LoVo (cell line): ENCODE measurements around the gene SLC2A13.

Experiments used
- DNase-seq: peaks from one replicate; pipeline ENCODE4 v3.0.0-alpha.2; 2016; ENCODE audit warnings: low spot score

The SLC2A13 gene

GRCh38 chr12:39990122-39991101, 115.5 kb downstream of the SLC2A13 start:
- peak; percentile 42 for DNase-seq

GRCh38 chr12:39989501-39989900, 116.4 kb downstream of the SLC2A13 start:
- no peak for DNase-seq

- DNase-seq: no peak
Measured at GRCh38 chr12:39988574-39988973, 117.3 kb downstream of the SLC2A13 start.

DNA sequence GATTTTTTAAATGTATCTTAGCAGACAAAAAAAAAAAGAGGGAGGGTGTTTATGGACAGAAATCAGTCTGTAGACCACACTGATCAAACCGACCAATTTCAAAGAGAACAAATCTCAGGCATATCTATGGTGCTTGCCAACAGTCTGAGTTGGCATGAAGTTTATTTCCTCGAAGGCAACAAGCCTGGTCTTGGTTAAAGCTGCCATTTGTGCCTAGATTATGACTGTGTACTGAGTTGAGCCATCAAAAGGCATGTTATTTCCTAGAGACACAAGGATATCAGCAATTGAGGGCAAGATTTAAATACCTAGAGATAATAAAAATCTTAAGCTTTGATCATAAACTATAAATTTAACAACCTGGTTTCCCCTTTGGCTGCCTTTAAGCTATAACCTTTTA, 119.2 kb downstream of the SLC2A13 start:
- peak; percentile 21 for DNase-seq

DNA sequence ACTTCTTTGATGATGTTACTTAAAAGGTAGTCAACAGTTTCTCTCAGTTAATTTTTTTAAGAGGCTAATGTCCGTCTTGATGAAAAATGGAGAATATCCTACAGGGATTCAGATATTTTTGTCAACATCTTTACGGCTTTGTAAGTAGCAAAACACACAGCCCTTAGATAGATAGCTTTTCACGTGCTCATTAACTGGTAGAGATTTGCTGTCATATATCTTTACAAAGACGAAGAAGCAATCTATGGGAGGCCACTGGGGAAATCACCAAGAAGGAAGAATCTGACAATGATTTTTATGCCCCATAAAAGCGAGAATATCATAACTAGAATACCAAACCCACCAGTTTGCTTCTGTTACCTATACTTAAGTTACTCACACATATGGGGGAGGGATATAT, 121.2 kb downstream of the SLC2A13 start:
- DNase-seq: no peak

DNA sequence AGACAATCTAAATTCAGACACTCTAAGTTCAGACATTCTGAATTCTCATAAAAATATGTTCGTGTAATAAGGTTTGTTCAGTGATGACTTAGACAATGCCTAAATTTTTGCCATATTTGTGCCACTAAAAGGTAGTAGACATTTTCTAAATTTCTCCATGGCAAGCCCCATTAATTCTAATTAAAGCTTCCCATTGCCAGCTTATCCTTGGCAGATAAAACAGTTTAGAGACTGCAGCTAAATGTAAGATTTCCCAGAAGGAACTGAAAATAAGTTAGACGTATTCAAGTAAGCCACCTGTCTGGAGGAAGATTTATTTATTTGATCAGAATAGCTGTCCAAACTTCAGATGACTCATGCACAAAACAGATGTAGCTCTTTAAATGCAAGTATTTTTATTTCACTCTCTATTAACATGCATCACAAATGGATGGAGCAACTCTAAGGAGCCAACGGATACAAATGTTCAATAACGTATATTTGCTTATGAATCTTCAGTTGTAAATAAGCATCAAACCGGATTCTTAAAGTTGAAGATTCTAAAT, 130.4 kb downstream of the SLC2A13 start:
- no peak for DNase-seq

- no peak for DNase-seq
Measured at GRCh38 chr12:39972119-39972518, 133.8 kb downstream of the SLC2A13 start.

GRCh38 chr12:39971348-39971747, 134.5 kb downstream of the SLC2A13 start:
- DNase-seq: no peak

- no peak for DNase-seq
Measured at GRCh38 chr12:39966721-39967120, 139.2 kb downstream of the SLC2A13 start.

GRCh38 chr12:39966256-39966655, 139.6 kb downstream of the SLC2A13 start:
- no peak for DNase-seq

DNA sequence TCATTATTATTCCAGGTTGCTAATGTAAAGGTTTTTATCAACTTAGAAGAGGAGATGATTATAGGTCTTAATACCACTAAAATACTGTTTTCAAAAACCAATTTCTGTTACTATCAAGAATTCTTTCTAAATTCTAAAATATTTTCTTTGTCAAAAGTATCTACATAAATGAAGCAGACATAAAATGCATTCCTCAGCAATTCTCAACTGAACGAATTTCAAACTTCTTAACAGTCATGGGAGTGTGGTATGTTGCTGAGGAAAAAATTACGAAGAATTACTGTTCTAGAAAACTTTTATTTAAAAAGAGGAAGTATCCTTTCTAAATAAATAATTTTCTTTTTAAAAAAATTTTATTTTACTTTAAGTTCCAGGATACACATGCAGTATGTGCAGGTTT, 146.4 kb downstream of the SLC2A13 start:
- DNase-seq: no peak

- no peak for DNase-seq
Measured at GRCh38 chr12:39959031-39959430, 146.8 kb downstream of the SLC2A13 start.

- no peak for DNase-seq
Measured at GRCh38 chr12:39958377-39958776, 147.5 kb downstream of the SLC2A13 start.

DNA sequence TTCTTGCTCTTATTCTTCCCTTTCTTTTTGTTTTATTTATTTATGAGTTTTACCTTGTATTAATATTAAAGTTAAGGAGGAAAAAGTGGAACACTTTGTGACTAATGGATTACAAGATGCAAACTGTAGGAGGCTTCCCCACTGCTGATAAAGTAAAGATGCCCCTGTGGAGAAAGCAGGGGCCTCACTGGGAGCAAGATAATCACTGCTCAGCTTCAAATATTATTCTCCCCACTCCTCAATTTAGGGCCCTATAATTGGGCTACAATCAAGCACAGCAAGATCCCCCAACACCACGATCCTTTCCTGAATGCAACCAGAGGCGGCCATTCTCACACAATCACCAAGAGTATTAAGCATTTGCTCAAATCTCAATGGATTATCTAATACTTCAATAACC, 149.2 kb downstream of the SLC2A13 start:
- DNase-seq: no peak

DNA sequence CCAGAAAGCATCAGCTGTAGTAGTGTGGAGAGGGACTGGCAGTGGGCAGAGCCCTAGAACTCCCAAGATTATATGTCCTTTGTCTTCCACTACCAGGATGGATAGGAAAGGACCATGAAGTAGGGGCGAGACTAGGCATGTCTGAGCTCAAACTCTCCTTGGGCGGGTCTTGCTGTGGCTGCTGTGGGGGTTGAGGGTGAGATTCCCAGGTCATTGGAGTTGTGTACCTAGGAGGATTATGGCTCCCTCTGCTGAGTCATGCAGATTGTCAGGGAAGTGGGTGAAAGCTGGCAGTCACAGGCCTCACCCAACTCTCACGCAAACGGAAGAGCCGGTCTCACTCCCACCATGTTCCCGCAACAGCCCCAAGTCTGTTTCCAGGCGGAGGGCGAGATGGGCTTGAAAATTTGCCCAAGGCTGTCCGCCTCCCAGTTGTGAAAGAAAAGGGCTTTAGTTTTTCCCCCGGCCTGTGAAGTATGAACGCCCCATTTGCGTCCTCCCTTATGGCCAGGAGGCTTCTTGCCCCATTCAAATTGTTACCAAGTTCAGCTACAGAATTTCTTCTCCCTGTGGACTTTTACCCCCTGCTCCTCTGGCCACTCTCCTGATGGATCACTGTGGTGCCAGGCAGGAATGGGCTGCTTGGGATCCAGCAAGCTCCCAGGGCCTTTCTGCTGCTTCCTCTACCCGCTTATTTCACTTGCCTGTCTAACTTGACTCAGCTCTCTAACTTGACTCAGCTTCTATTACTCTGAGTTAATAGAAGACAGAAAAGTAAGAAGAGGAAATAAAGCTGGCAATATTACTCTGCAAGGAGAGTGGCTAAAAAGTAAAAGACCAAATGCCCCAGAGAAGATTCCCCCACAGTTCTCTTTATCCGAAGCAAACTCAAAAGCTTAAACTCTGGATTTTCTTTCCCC, 159.3 kb downstream of the SLC2A13 start:
- no peak for DNase-seq

GRCh38 chr12:39937119-39937518, 168.8 kb downstream of the SLC2A13 start:
- DNase-seq: no peak

GRCh38 chr12:39935839-39936238, 170.0 kb downstream of the SLC2A13 start:
- DNase-seq: no peak

DNA sequence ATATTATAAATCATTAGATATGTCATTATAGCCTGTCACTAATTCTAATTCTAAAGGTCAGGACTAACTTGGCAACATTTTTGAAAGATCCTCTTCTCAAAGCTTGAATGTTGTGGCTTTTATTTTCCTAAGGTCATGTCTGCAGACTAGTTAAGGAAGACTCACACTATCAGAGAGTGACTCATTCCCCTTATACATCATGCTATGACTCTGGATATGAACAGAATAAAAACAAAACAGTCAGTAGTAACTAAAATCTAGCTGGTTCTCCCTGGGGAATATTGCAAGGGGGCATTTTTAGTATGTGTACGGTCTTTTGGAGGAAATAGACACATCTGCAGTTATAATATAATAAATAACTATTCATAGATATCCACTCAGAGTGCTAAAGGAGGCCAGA, 170.6 kb downstream of the SLC2A13 start:
- DNase-seq: no peak

- no peak for DNase-seq
Measured at GRCh38 chr12:39931857-39932256, 174.0 kb downstream of the SLC2A13 start.

GRCh38 chr12:39931231-39931630, 174.7 kb downstream of the SLC2A13 start:
- DNase-seq: no peak

GRCh38 chr12:39930101-39930500, 175.8 kb downstream of the SLC2A13 start:
- no peak for DNase-seq

DNA sequence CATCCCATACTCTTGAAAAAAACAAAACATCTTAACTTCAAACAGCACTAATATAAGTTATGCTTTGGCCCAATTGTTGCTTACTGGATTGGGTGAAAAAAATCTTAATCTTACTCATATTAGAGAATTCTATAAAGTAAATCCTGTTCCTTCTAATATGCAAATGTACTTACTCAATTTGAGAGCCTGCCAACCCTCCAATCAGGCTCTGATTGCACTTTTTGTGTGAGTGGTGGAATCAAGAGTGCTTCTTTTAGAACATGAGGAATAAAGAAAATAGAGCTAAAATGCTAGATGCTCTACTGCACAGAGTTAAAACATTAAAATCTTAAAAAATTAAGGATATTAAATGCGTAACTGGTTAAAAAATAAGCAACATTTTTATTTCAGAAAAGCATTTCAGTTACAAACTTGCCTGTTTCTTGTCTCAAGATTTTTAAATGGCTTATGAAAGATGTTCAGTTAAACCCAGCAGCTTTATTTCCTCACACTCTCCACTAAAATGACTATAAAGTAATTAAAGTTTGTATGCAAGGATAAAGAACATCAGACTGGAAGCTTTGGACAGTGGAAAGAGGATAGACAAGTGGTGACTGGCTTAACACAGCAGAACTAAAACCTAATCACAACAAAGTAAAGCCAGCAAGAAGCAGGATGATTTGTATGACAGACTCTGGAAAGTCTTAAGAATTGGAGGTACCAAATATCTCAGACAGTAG, 177.5 kb downstream of the SLC2A13 start:
- DNase-seq: no peak
